Epidermal melanocyte (primary cell): ENCODE data around the gene TMA16.
A peak's percentile ranks its signal among the peaks of the same experiment; 100 is the strongest.
"Not testable (repeated sequence)": the region's sequence is repeated elsewhere in the genome, so short reads cannot be mapped to it uniquely, and the experiment has no call there.

Source experiments
- DNase-seq: peaks from one replicate; pipeline ENCODE4 v3.0.0; 2011; ENCODE audit warnings: low spot score; ENCODE audit not compliant: insufficient read length

The TMA16 gene

DNA sequence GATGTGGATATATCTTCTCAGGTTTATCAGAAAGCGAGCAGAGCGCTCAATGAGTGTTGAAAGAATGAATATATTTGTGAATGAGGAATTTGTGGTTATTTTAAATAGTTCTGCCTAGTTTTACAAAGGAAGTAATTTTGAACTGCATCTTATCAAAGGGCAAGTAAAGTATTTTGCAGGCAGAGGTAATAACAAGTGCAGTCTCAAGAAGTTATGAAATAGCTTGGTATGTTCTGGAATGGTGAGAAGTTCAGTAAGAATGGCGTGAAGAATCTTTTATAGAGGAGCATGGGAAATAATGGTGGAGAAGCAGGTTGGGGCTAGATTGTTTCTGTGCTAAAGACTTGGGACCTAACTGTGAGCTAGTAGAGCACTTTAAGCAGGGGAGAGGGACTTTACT lies 10.9 kb downstream of the TMA16 start:
- no peak for DNase-seq

DNA sequence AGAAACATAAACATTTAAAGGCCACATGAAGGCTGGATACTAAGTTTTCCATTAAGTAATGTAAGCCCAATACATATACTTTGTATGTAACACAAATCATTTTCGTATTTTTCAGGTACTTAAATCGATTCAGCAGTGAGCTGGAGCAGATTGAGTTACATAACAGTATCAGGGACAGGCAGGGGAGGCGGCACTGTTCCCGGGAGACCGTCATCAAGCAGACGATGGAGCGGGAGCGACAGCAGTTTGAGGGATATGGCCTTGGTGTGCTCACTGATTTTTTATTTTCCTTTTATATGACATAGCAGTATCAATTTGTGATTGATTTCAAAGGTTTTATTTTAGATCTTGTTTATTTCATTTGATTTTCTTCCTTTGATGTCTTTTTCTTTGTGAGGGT lies 20.7 kb downstream of the TMA16 start:
- DNase-seq: no peak

DNA sequence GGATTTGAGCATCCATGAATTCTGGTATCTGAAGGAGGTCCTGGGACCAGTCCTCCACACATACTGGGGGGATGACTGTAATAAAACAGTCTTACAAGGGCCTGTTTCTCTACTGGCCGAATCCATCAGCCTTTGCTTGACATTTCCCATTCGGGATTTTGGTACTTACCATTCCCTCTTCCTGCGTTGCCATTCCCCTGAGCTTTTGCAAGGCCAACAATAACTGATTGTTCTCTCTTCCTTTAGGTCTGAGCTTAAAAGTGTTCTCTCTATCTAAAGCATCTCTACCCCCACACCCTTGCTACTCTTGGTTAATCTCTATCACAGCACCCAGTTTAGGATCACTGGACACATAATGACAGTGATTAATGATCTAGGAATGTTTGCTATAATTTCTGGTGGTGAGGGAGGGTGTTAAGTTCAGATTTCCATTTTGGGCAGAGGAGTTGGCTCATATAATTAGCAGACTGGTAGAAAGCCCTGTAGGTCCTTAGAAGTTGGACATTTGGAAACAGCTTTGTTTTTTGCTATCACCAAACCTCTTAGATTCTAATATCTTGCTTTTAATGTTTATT lies 29.4 kb downstream of the TMA16 start:
- no peak for DNase-seq

DNA sequence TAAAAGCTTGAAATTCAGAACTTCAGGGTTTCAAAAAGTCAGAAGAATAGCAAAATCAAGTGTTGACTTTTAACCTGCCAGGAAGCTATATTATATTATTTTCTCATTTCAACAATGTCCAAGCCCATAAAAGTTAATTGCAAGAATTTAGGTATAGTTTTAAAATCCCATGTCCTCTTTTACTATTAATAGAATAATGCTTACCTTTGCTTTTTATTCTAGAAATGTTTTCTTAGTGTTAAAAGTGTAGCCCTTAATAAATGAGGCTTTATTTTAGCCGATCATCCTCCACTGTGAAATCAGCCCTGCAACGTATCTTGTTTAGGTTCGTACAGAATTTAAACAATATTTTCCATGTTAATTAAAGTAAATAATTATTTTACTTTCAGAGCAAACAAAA lies 31.5 kb downstream of the TMA16 start:
- no peak for DNase-seq

DNA sequence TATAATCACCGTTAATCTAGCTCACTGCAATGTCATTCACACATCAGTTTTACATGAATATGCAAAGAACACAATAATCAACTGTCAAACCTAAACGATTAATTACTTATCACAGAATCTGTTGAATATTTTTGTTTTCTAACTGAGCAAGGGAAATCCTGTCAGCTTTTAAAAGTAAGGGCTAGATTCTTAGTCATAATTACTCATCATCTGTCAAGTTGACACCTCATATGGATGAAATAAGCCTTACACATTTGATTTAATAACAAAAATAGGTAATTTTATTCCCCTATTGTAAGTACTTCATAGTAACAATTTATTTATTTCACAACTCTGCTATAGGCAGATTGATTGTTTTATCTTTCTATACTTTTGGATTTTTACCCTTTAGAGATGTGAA lies 32.7 kb downstream of the TMA16 start:
- no peak for DNase-seq

DNA sequence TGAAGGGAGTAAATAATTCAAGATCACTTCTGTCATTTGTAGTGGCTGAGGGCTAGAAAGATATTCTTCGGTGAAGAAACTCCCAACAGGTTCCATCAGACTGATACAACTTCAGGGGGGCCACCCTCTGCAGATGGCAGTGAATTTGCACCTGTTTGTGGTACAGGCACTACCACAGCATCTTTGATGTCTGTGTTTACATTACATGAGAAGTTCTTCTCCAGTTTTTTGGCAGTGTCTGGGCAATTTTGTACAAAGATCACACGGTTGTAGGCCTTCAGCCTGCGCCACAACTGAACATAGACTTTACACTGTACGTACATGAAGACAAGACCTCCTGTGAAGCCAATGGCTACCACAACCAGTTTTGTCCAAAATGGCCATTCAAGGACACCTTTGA lies 34.2 kb downstream of the TMA16 start:
- no peak for DNase-seq

DNA sequence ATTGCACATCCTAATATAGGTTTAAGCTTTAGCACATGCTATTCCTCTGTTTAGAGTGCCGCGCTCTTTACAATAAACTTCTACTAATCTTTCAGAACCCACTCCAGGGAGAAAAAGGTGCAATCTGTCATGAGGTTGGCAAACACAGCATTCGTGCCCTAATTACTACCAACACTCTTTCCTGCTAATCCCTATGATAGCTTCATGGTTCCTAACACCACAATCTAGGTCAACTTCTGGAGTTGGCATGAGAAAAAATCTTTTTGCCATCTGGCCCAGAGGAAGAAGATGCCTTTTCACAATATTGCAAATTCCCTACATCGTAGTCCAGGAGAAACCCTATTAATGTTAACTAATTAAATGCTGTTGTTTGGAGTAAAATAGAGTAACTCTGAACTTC lies 39.6 kb downstream of the TMA16 start:
- no peak for DNase-seq

DNA sequence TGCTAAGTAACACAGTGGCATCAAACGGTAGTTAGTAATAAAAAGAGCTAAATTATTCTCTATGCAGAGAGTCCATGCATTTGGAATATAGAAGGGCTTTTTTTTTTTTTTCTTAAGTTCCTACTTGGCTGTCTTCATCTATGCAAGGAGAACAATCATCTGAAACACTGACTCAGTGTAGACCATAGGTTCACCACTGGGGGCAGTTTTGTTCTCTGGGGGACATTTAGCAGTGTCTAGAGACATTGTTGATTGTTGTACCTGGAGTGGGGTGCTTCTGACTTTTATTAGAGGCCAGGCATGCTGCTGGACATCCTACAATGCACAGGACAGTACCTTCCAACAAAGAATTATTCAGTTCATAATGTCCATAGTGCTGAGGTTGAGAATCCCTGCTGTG lies 41.2 kb downstream of the TMA16 start:
- no peak for DNase-seq

DNA sequence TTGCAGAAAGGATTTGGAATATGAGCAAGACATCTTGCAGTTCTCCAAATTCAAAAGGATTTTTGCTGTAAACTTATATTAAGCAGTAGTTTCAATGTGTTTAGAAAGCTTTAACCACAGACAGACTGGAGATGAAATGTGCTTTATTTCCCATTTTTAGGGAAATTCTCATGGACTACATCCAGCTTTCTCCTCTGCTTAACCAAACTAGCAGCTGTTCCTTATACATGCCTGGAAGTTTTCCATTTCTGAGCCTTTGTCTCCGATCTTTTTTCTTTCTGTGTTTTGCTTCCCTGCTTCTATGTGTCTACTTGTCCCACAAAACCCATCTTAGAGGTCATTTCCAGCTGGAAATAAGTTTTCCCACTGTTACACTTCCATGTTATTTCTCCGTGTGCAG lies 41.6 kb downstream of the TMA16 start:
- DNase-seq: no peak

DNA sequence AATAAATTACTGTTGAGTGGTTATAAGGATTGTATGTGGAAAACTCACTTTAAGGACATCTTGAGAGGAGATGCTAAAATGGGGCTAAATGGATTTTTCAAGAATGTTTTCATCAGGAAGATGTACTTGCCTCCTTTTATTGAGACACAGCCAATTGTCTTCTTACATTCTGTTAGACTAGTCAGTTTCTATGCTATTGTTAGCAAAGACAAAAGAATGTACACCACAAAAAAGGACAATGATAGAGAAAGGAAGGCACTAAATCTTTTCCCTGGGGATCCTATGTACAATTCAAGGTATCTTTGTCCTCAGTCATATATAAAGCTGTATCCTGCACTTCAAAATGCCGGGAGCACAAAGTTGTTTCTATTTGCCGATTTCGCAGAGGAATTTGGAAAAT lies 42.6 kb downstream of the TMA16 start:
- no peak for DNase-seq

DNA sequence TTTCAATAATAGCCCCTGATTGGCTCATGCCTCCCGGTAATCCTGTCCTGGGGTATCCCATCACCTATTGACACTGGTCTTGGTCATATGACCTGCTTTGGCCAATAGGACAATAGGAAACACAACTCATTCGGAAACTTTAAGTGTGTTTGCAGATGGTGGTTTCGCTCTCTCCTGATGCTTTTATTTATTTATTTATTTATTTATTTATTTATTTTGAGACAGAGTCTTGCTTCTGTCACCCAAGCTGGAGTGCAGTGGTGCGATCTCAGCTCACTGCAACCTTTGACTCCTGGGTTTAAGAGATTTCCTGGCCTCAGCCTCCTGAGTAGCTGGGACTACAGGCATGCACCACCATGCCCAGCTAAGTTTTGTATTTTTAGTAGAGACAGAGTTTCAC lies 44.3 kb downstream of the TMA16 start:
- DNase-seq: not testable (repeated sequence)

DNA sequence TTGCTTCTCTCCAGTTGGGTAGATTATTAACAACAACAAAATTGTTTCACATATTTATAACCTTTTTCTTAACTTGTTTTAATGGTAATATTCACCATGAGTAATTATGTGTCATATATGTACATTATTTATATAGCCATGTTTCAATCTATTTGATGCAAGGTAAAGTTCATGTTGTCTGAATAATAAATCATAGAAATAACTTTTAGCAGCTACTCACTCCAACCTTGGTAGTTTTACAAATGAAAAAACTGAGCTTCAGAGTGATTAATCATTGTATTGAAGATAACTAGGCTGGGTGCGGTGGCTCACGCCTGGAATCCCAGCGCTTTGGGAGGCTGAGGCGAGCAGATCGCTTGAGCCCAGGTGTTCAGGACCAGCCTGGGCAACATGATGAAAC lies 46.0 kb downstream of the TMA16 start:
- DNase-seq: no peak

DNA sequence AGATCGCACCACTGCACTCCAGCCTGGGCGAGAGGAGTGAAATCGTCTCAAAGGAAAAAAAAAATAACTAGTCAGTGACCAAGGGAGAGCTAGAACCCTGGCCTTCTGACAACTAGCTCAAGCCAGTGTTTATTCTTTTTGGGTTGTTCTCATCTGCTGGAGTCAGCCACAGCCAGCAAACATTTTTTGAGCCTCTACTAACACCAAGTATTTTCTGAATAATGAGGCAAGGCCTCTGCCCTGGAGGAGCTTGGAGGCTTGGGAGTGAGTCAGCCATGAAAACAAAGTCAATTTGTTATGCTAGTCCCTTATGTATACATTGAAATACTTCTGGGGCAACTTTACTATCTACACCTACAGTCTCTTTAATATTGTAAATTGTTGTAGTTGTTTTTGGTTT lies 46.5 kb downstream of the TMA16 start:
- no peak for DNase-seq

DNA sequence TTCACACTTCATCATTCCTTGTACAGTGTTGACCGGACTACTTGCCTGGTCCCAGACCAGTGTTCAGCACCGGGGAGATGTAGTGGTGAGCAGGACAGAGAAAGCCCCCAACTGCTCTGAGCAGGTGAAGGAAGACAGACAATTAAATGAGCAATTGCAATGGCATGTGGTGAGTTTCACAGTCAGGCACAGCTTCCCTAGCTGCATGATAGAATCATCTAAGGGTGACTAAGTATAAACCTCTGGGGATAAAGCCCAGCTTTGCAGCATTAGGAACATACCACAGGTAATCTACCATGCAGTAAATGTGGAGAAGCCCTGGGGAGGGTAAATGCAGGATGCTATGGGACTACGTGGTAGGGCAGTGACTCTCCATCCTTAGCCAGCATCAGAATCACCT lies 47.8 kb downstream of the TMA16 start:
- no peak for DNase-seq

DNA sequence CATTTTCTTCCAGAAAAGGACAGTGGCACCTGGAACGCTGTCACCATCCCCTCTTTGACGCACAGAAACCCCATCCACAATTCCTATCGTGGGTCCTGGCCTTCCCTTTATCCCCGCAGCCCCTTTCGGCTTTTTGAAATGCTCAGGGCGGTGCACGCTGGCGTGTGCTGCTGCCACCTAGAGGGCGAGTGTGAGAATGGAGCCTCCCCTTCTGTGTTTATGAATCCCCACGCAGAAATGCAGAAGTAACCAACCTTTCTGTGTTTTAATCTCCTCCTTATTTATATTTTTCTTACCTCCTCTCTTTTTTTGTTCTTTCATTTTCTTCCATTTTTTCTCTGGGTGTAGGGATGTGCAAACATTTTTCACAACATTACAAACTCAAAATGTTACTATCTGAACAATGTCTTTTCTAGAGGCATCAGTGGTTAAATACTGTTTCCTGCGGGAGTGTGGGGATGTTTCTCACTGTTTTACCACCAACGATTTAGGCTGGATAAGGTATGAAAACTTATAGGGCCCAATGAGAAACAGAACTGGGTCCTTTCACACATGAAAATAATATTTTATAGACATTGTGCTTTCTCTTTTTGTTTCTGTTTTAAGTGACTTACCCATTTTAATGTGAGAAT lies 50.0 kb downstream of the TMA16 start:
- peak; percentile 53 for DNase-seq

DNA sequence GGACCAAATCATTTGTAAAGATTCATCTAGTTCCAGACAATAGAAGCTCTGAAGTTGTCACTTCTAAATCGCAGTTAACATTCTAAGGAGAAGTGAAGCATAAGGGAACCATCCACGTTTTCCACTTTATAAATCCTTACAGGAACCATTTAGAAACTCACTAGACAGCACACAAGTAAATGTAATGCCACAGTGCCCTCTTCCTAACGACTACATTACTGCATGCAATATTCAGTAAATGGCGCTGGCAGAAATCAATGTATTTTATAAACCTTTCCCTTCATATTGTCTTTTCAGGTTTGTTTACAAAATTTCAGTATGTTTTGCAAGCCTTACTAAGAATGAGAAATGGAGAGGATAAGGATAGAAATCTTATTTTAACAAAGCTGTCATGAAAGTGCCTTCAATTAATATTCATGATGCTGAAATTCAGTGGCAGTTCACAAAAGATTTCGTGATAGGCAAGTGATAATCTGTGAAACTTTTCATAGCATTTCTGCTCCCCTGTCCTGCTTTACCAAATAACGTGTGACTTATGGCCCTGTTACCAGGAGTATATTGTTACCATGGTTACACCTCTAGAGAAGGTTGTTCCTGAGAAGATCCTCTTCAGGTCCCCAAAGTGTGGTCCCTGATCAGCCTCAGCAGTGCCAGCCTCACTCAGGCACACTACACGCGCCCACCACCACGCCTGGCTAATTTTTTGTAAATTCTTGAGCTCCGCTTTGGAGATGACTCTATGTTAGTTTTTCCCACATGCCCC lies 54.2 kb downstream of the TMA16 start:
- no peak for DNase-seq

DNA sequence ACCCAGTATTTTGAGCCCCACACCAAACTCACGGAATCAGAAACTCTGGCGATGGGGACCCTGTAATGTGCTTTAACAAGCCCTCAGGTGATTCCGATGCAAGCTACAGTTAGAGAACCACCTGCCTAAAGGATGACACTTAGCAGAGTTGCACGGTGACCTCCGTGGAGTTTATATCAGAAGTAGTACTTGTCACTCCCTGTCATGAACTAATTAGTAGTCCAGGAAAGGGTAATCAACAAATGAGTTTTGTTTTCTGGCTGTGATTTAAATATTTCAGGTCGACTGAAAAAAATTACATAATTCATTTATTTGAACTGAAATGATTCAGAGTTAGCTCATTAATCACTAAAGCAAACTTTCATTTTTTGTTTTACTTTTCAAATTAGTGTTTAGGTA lies 56.4 kb downstream of the TMA16 start:
- no peak for DNase-seq

DNA sequence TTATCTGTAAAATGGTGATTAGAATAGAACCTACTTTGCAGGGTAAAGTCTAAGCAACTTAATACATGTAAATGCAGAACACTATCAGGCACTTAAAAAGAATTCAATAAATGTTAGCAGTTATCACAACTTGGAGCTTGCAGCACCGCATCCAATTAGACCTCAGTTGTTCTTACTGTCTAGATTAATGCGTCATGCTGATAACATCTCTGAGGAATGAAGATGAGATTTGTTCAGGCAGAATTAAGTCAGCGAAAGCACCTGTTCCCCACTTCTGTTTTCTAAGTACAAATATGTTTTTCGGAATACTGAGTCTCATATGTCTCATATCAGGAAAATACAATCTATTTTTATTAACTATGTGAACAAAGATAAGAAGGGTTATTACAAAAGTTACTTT lies 58.7 kb downstream of the TMA16 start:
- DNase-seq: no peak

DNA sequence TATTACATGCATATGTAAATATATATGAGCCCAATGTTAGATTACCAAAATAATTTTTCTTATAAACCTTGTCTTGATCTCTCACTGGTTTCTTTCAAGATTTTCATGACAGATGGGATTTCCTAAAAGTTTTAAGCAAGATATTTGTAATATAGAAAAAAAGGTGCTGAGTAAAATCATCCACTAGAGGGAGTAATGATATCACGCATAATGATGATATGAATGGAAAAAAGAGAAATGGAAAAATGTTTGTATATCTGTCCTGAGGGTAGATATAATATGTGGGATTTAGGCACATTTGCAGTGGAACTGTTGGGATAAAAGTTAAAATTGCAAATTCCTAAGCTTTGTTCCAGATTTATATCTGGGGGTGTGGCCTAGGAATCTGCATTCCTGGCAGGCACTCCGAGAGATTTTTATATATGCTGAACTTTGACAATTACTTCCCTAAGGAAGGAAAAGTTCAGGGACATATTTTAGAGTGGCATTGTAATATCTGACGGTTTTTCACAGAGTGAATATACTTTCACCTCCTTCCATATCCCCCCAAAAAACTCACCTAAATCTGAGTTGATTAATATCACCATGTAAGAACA lies 60.5 kb downstream of the TMA16 start:
- peak; percentile 51 for DNase-seq

DNA sequence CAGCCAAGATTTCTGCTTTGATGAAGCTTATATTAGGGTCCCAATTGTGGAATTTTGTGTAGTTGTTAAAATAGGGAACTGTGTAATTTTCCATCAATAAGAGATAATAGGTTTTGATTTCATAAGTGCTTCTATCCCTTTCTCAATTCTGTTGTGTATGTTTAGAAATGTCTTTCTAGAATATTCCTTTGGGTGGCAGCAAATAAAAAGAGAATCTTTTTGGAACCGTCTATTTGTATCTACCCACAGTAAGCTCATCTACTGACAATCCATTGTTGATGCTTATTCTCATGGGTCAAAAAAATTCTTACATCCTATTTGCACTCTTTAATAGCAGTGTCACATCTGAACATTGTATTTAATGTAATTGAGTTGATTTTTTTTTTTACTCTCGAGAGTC lies 61.7 kb downstream of the TMA16 start:
- DNase-seq: no peak

DNA sequence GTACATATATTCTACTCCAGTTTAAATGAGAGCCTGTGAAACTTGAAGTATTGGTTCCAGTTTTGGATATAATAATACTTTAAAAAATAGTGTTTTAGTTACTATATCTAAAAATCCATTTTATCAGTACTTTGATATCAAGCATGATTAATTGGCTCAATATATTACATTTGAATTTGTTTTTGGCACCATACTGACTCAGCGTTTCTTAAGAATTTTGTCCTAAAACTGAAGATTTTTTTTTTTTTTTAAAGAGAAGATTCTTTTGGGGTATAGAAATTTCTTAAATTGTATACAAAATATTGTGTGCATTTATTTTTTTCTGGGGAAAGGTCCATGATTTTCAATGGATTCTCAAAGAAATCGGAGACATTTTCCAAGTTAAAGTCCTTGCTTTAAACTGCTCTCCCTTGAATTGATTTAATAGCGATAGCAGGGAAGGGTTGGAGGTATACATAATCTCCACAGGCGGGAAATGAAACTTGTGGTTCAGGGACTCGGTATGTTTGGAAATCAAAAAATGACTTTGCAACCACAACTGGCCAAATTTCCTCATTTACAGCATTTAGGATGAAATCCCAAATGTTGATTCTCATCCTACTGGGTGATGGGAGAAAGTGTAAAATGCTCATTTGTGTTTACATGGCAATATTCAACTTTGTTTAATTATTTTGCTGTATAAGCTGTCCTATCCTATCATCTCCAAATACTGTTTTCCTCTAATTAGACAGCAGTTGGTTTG lies 62.3 kb downstream of the TMA16 start:
- DNase-seq: no peak

DNA sequence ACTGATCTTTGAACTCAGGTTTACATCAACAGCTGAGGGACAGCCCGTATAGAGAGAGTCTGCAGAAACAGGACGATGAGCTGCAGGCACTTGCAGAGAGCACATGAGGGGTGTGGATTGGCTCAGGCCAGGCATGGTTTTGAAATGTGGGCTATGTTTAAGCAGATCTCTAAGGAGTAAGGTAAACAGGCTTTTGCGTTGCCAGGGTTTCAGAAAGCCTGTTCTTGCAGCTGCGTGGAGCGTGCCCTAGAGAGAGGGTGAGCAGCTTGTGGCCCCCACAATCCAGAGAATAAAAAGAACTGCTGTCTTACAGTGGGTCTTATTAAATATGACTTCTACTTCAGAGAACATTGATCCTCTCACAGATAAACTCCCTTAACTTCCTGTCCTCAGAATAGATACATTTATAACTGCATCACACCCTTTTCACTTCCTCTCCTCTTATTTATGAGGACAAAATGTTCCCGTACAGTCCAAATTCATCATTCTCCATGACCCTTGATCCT lies 64.1 kb downstream of the TMA16 start:
- DNase-seq: no peak
